ENCODE measurements around the gene CRYBA4.

The CRYBA4 gene

GRCh38 chr22:26621663-26622062 is at the start of gene CRYBA4:
Gene CRYBA4 (plus strand): TSS chr22:26621963. CDS start chr22:26622597, 634 bp downstream.
- DNase-seq: no peak

GRCh38 chr22:26573026-26573662 is 48.6 kb upstream of the CRYBA4 start:
- no peak for DNase-seq

- DNase-seq: no peak
Measured at GRCh38 chr22:26574001-26574723, 47.6 kb upstream of the CRYBA4 start.

- DNase-seq: no peak
Measured at GRCh38 chr22:26576026-26576680, 45.6 kb upstream of the CRYBA4 start.

- DNase-seq: no peak
Measured at GRCh38 chr22:26577081-26577480, 44.7 kb upstream of the CRYBA4 start.

GRCh38 chr22:26579331-26579886 is 42.4 kb upstream of the CRYBA4 start:
- no peak for DNase-seq

- no peak for DNase-seq
Measured at GRCh38 chr22:26580240-26580962, 41.4 kb upstream of the CRYBA4 start.

- DNase-seq: no peak
Measured at GRCh38 chr22:26581026-26581425, 40.7 kb upstream of the CRYBA4 start.

GRCh38 chr22:26581633-26582168 is 40.1 kb upstream of the CRYBA4 start:
- no peak for DNase-seq

GRCh38 chr22:26584010-26584409 is 37.8 kb upstream of the CRYBA4 start:
- no peak for DNase-seq

GRCh38 chr22:26585104-26585790 is 36.5 kb upstream of the CRYBA4 start:
- no peak for DNase-seq

GRCh38 chr22:26586556-26587325 is 35.0 kb upstream of the CRYBA4 start:
- no peak for DNase-seq

- no peak for DNase-seq
Measured at GRCh38 chr22:26587991-26588613, 33.7 kb upstream of the CRYBA4 start.

GRCh38 chr22:26588729-26589366 is 32.9 kb upstream of the CRYBA4 start:
- no peak for DNase-seq

- DNase-seq: no peak
Measured at GRCh38 chr22:26589367-26589844, 32.4 kb upstream of the CRYBA4 start.

GRCh38 chr22:26589845-26590736 is 31.7 kb upstream of the CRYBA4 start, which contains the start of gene TPST2:
Gene TPST2 (minus strand): TSS chr22:26590132. CDS start chr22:26541630, 48,502 bp downstream.
- peak; percentile 54 for DNase-seq

- no peak for DNase-seq
Measured at GRCh38 chr22:26592421-26592891, 29.3 kb upstream of the CRYBA4 start.

GRCh38 chr22:26593763-26594162 is 28.0 kb upstream of the CRYBA4 start:
- no peak for DNase-seq

- DNase-seq: no peak
Measured at GRCh38 chr22:26597026-26597425, 24.7 kb upstream of the CRYBA4 start.

Data from NCI-H1436 (cell line).